ENCODE measurements around the gene CYYR1.

Gene CYYR1

DNA sequence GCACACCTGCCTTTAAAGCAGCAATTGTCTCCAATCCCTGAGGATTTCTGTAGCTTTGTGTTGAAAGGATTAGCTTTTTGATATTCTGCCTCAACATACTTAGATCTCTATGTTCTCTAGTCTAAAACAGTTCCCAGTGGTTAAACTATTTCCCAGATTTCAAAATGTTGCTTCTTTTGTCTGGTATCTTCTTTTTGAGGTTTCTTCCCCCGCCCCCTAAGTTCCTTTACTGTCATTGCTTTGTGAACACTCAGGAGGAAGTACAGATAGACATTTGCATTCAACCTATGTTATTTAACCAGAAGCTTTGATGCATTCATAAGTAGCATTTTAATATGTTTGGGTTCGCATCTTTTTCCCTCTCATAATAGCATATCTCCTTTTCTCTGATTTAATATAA is 33.5 kb downstream of the CYYR1 start:
- Histone ChIP-seq H3K9me3 (ENCODE audit: insufficient read depth, low read depth, low read length) (no peaks in the 10 kb centered on the region), H2AFZ (ENCODE audit: insufficient read depth, low read length, poor library complexity) (no peak overlapping the region), H3K14ac (ENCODE audit: low read length) (no peak overlapping the region), H3K4me2 (ENCODE audit: low read length) (no peak overlapping the region), H3K9ac (ENCODE audit: low read length) (no peak overlapping the region), H3K4me3 (ENCODE audit: low read depth, low read length) (no peak overlapping the region), H3K4me1 (ENCODE audit: control insufficient read depth in 1 of 2, insufficient read depth in 2 of 2, low read length in 2 of 2) (no peaks in the 10 kb centered on the region), H4K8ac (ENCODE audit: low read depth, low read length) (no peak overlapping the region), H3K79me2 (ENCODE audit: control insufficient read depth, insufficient read depth, low read length, poor library complexity) (no peaks in the 10 kb centered on the region), H2AK5ac (ENCODE audit: low read length) (no peak overlapping the region), H4K12ac (ENCODE audit: low read depth, low read length) (no peak overlapping the region), H3K18ac (ENCODE audit: low read length) (no peak overlapping the region), H3K23ac (ENCODE audit: low read length) (no peak overlapping the region), H2BK5ac (ENCODE audit: low read depth, low read length, poor library complexity) (no peak overlapping the region), H2BK12ac (ENCODE audit: low read length) (no peak overlapping the region), H4K91ac (ENCODE audit: low read depth, low read length) (no peak overlapping the region), H3K4ac (ENCODE audit: low read depth, low read length) (no peak overlapping the region), H2BK120ac (ENCODE audit: insufficient read depth, low read length, poor library complexity) (no peak overlapping the region), H3K79me1 (ENCODE audit: low read length) (no peaks in the 10 kb centered on the region), H3K36me3 (ENCODE audit: control insufficient read depth in 1 of 2, insufficient read depth in 2 of 2, low read length in 2 of 2) (peaks cover 0 to 2% of the 10 kb centered on the region in 2 experiments), H3K27me3 (ENCODE audit: insufficient read depth, low read length) (no peaks in the 10 kb centered on the region), H3K27ac (ENCODE audit: low read depth, low read length) (no peak overlapping the region)
- no peak for DNase-seq
- WGBS (ENCODE audit: extremely low coverage, insufficient coverage, insufficient read length), result no CpG with 5 or more reads among the region's 2 CpGs

- no peaks in the 10 kb centered on the region for H3K4me1 ChIP-seq (ENCODE audit: control insufficient read depth in 1 of 2, insufficient read depth in 2 of 2, low read length in 2 of 2)
- H2BK120ac ChIP-seq (ENCODE audit: insufficient read depth, low read length, poor library complexity), result no peak overlapping the region
- no peak overlapping the region for H3K4me2 ChIP-seq (ENCODE audit: low read length)
- no peaks in the 10 kb centered on the region for H3K9me3 ChIP-seq (ENCODE audit: insufficient read depth, low read depth, low read length)
- no peak overlapping the region for H4K91ac ChIP-seq (ENCODE audit: low read depth, low read length)
- H3K23ac ChIP-seq (ENCODE audit: low read length), result no peak overlapping the region
- H2BK5ac ChIP-seq (ENCODE audit: low read depth, low read length, poor library complexity), result no peak overlapping the region
- no peak overlapping the region for H2AFZ ChIP-seq (ENCODE audit: insufficient read depth, low read length, poor library complexity)
- H3K18ac ChIP-seq (ENCODE audit: low read length), result no peak overlapping the region
- H3K27me3 ChIP-seq (ENCODE audit: insufficient read depth, low read length), result no peaks in the 10 kb centered on the region
- DNase-seq, result no peak
- no peak overlapping the region for H3K9ac ChIP-seq (ENCODE audit: low read length)
- no peak overlapping the region for H2AK5ac ChIP-seq (ENCODE audit: low read length)
- H3K4me3 ChIP-seq (ENCODE audit: low read depth, low read length), result no peak overlapping the region
- H4K8ac ChIP-seq (ENCODE audit: low read depth, low read length), result no peak overlapping the region
- H2BK12ac ChIP-seq (ENCODE audit: low read length), result no peak overlapping the region
- H3K4ac ChIP-seq (ENCODE audit: low read depth, low read length), result no peak overlapping the region
- no peak overlapping the region for H4K12ac ChIP-seq (ENCODE audit: low read depth, low read length)
- H3K27ac ChIP-seq (ENCODE audit: low read depth, low read length), result no peak overlapping the region
- H3K79me2 ChIP-seq (ENCODE audit: control insufficient read depth, insufficient read depth, low read length, poor library complexity), result no peaks in the 10 kb centered on the region
- H3K36me3 ChIP-seq (ENCODE audit: control insufficient read depth in 1 of 2, insufficient read depth in 2 of 2, low read length in 2 of 2), result peaks cover 0 to 2% of the 10 kb centered on the region in 2 experiments
- whole genome bisulfite sequencing (ENCODE audit: extremely low coverage, insufficient coverage, insufficient read length), result no CpG with 5 or more reads among the region's 4 CpGs
- H3K79me1 ChIP-seq (ENCODE audit: low read length), result no peaks in the 10 kb centered on the region
- H3K14ac ChIP-seq (ENCODE audit: low read length), result no peak overlapping the region
Measured at GRCh38 chr21:26534517-26534916, 38.6 kb downstream of the CYYR1 start.

DNA sequence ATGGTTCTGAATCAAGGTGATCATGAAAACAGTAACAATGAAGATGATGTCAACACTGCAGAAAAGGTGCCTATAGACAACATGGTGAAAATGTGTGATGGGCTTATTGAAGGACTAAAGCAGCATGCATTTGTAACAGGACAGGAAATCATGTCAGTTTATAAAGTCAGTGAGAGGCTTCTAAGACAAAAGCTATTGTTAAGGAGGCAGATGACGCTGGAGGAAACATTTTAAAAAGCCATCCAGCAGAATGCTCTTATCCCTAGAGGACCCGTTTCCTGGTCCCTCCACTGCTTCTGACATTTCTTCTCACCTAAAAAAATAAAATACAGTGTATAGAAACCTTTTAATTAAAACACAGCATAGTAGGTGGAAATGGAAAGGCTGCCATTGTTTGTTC is 40.9 kb downstream of the CYYR1 start:
- Histone ChIP-seq H2BK5ac (ENCODE audit: low read depth, low read length, poor library complexity) (no peak overlapping the region), H2AK5ac (ENCODE audit: low read length) (no peak overlapping the region)

DNA sequence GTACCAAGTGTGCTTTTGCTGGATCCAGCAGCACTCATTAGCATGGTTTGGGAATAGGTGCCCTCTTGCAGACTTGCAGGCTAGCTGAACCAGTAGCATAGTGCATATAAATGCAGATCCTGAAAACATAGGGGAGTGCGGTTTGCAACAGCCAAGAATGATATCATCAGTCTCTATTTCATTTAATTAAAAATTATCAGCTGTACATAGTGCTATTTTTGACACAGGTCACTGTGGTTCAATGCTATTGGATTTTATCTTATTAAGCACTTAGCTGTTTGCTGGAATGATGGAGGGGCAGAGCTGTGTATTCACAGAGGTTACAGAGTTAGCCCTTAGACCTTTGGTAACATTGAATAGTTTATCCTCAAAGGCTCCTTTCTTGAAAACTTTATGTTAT is 43.6 kb downstream of the CYYR1 start:
- Histone ChIP-seq H2AK5ac (ENCODE audit: low read length) (no peak overlapping the region), H3K4ac (ENCODE audit: low read depth, low read length) (no peak overlapping the region), H3K4me2 (ENCODE audit: low read length) (no peak overlapping the region), H2BK12ac (ENCODE audit: low read length) (no peak overlapping the region), H3K23ac (ENCODE audit: low read length) (no peak overlapping the region), H3K4me1 (ENCODE audit: control insufficient read depth in 1 of 2, insufficient read depth in 2 of 2, low read length in 2 of 2) (no peaks in the 10 kb centered on the region), H3K79me1 (ENCODE audit: low read length) (no peaks in the 10 kb centered on the region), H3K4me3 (ENCODE audit: low read depth, low read length) (no peak overlapping the region), H3K27me3 (ENCODE audit: insufficient read depth, low read length) (no peaks in the 10 kb centered on the region), H3K27ac (ENCODE audit: low read depth, low read length) (no peak overlapping the region), H4K12ac (ENCODE audit: low read depth, low read length) (no peak overlapping the region), H3K14ac (ENCODE audit: low read length) (no peak overlapping the region), H3K79me2 (ENCODE audit: control insufficient read depth, insufficient read depth, low read length, poor library complexity) (no peaks in the 10 kb centered on the region), H3K36me3 (ENCODE audit: control insufficient read depth in 1 of 2, insufficient read depth in 2 of 2, low read length in 2 of 2) (no peaks in the 10 kb centered on the region), H2AFZ (ENCODE audit: insufficient read depth, low read length, poor library complexity) (no peak overlapping the region), H4K8ac (ENCODE audit: low read depth, low read length) (no peak overlapping the region), H3K9ac (ENCODE audit: low read length) (no peak overlapping the region), H4K91ac (ENCODE audit: low read depth, low read length) (no peak overlapping the region), H3K9me3 (ENCODE audit: insufficient read depth, low read depth, low read length) (no peaks in the 10 kb centered on the region), H3K18ac (ENCODE audit: low read length) (no peak overlapping the region), H2BK5ac (ENCODE audit: low read depth, low read length, poor library complexity) (no peak overlapping the region), H2BK120ac (ENCODE audit: insufficient read depth, low read length, poor library complexity) (no peak overlapping the region)
- DNase-seq, result no peak
- WGBS (ENCODE audit: extremely low coverage, insufficient coverage, insufficient read length), result no CpG with 5 or more reads among the region's 1 CpG

More for the DNA sequence above, 40.9 kb downstream of the CYYR1 start:
- H3K27me3 ChIP-seq (ENCODE audit: insufficient read depth, low read length), result no peaks in the 10 kb centered on the region
- no peak overlapping the region for H3K14ac ChIP-seq (ENCODE audit: low read length)
- H4K91ac ChIP-seq (ENCODE audit: low read depth, low read length), result no peak overlapping the region
- no peak overlapping the region for H2BK120ac ChIP-seq (ENCODE audit: insufficient read depth, low read length, poor library complexity)
- H3K27ac ChIP-seq (ENCODE audit: low read depth, low read length), result no peak overlapping the region
- no peaks in the 10 kb centered on the region for H3K79me2 ChIP-seq (ENCODE audit: control insufficient read depth, insufficient read depth, low read length, poor library complexity)
- H3K23ac ChIP-seq (ENCODE audit: low read length), result no peak overlapping the region
- H3K4me1 ChIP-seq (ENCODE audit: control insufficient read depth in 1 of 2, insufficient read depth in 2 of 2, low read length in 2 of 2), result no peaks in the 10 kb centered on the region
- no peak overlapping the region for H4K12ac ChIP-seq (ENCODE audit: low read depth, low read length)
- H3K36me3 ChIP-seq (ENCODE audit: control insufficient read depth in 1 of 2, insufficient read depth in 2 of 2, low read length in 2 of 2), result no peaks in the 10 kb centered on the region
- no peak for DNase-seq
- no peak overlapping the region for H4K8ac ChIP-seq (ENCODE audit: low read depth, low read length)
- no CpG with 5 or more reads among the region's 2 CpGs for WGBS (ENCODE audit: extremely low coverage, insufficient coverage, insufficient read length)
- H2AFZ ChIP-seq (ENCODE audit: insufficient read depth, low read length, poor library complexity), result no peak overlapping the region
- H3K9ac ChIP-seq (ENCODE audit: low read length), result no peak overlapping the region
- no peak overlapping the region for H3K4me2 ChIP-seq (ENCODE audit: low read length)
- H3K18ac ChIP-seq (ENCODE audit: low read length), result no peak overlapping the region
- H3K4ac ChIP-seq (ENCODE audit: low read depth, low read length), result no peak overlapping the region
- no peaks in the 10 kb centered on the region for H3K79me1 ChIP-seq (ENCODE audit: low read length)
- H2BK12ac ChIP-seq (ENCODE audit: low read length), result no peak overlapping the region
- H3K9me3 ChIP-seq (ENCODE audit: insufficient read depth, low read depth, low read length), result no peaks in the 10 kb centered on the region
- H3K4me3 ChIP-seq (ENCODE audit: low read depth, low read length), result no peak overlapping the region
